Esophagus (tissue), 2 donors: ENCODE measurements around the gene LAMC2. TPM values are rescaled to one million over a fixed set of nuclear protein-coding genes. Genes with fewer than 3 reads are reported as not detected.

Source experiments
- H3K27ac ChIP-seq, 2 donors: one replicate each; pipeline ENCODE4 v1.5.1; 2013; ENCODE audit warnings: low read depth in 2 of 2, mild to moderate bottlenecking in 2 of 2, inconsistent platforms in 1 of 2, low read length in 1 of 2, moderate library complexity in 1 of 2
- H3K27me3 ChIP-seq, 2 donors: one replicate each; pipeline ENCODE4 v1.6.1; 2013; ENCODE audit warnings: low read length in 2 of 2, control low read depth in 1 of 2, mild to moderate bottlenecking in 1 of 2; ENCODE audit not compliant: insufficient read depth in 2 of 2, control insufficient read depth in 1 of 2
- H3K36me3 ChIP-seq, 2 donors: one replicate each; pipeline ENCODE4 v1.6.1; 2013; ENCODE audit warnings: low read length in 1 of 2; ENCODE audit not compliant: control insufficient read depth in 2 of 2, insufficient read depth in 2 of 2
- H3K4me1 ChIP-seq, 2 donors: one replicate each; pipeline ENCODE4 v1.6.1; 2013; ENCODE audit warnings: low read length in 1 of 2; ENCODE audit not compliant: control insufficient read depth in 2 of 2, insufficient read depth in 2 of 2
- H3K4me3 ChIP-seq, 2 donors: one replicate each; pipeline ENCODE4 v1.5.1; 2013; ENCODE audit warnings: low read length in 2 of 2, mild to moderate bottlenecking in 2 of 2, low read depth in 1 of 2, moderate library complexity in 1 of 2
- H3K9me3 ChIP-seq, 2 donors: one replicate each; pipeline ENCODE4 v1.6.1; 2013; ENCODE audit warnings: mild to moderate bottlenecking in 2 of 2, low read depth in 1 of 2, low read length in 1 of 2, moderate library complexity in 1 of 2; ENCODE audit not compliant: control insufficient read depth in 2 of 2, insufficient read depth in 1 of 2
- WGBS, 2 donors: extraction: QIAGEN DNeasy Blood & Tissue Kit; methylation state at CpG; one replicate each; pipeline ENCODE4 v1.1.7; 2013; 5-methylcytosine and 5-hydroxymethylcytosine counted together
- polyA plus RNA-seq, 2 donors: library from polyadenylated mRNA; stranded (reverse); fragments of 200-250 nt; gene quantifications; one replicate each; pipeline ENCODE4 v1.2.3, GENCODE V29; 2013
- donor health status: healthy with polysubstance abuse.
- donor health status: Bipolar disorder and iron deficiency.

Gene LAMC2
- polyA plus RNA-seq, 2 donors, result 4.2 to 4.3 TPM

GRCh38 chr1:183200451-183200850 lies 14.4 kb downstream of the LAMC2 start:
- WGBS, 2 donors, result 52 to 73% methylated on average over 9 of the region's 9 CpGs
- H3K4me1 ChIP-seq, result no peaks in the 10 kb centered on the region
- H3K4me3 ChIP-seq, result no peak overlapping the region
- H3K9me3 ChIP-seq, result no peaks in the 10 kb centered on the region
- H3K27ac ChIP-seq, result no peak overlapping the region
- H3K27me3 ChIP-seq, result no peaks in the 10 kb centered on the region
- no peaks in the 10 kb centered on the region for H3K36me3 ChIP-seq

- Histone ChIP-seq H3K27ac (no peak overlapping the region), H3K36me3 (no peaks in the 10 kb centered on the region), H3K4me3 (no peak overlapping the region), H3K9me3 (no peaks in the 10 kb centered on the region), H3K27me3 (no peaks in the 10 kb centered on the region), H3K4me1 (no peaks in the 10 kb centered on the region)
- 43 to 58% methylated on average over 3 of the region's 3 CpGs for WGBS, 2 donors
These were observed 17.0 kb downstream of the LAMC2 start for GRCh38 chr1:183203094-183203493.

- no peak overlapping the region for H3K4me3 ChIP-seq
- H3K27me3 ChIP-seq, result no peaks in the 10 kb centered on the region
- H3K9me3 ChIP-seq, result no peaks in the 10 kb centered on the region
- peak overlapping the region; percentile 7 to 20 for H3K27ac ChIP-seq
- H3K36me3 ChIP-seq, result no peaks in the 10 kb centered on the region
- 38 to 50% methylated on average over 3 of the region's 3 CpGs for WGBS, 2 donors
- no peaks in the 10 kb centered on the region for H3K4me1 ChIP-seq
These were observed 19.2 kb downstream of the LAMC2 start for GRCh38 chr1:183205196-183205781.

GRCh38 chr1:183206538-183207122 lies 20.6 kb downstream of the LAMC2 start:
- Histone ChIP-seq H3K9me3 (no peaks in the 10 kb centered on the region), H3K27ac (no peak overlapping the region), H3K36me3 (no peaks in the 10 kb centered on the region), H3K4me1 (no peaks in the 10 kb centered on the region), H3K27me3 (no peaks in the 10 kb centered on the region), H3K4me3 (no peak overlapping the region)
- 85 to 92% methylated on average over 6 of the region's 6 CpGs for WGBS, 2 donors

GRCh38 chr1:183209533-183210158 lies 23.6 kb downstream of the LAMC2 start:
- H3K36me3 ChIP-seq, result no peaks in the 10 kb centered on the region
- H3K4me1 ChIP-seq, result no peaks in the 10 kb centered on the region
- H3K9me3 ChIP-seq, result no peaks in the 10 kb centered on the region
- H3K27me3 ChIP-seq, result no peaks in the 10 kb centered on the region
- H3K4me3 ChIP-seq, result no peak overlapping the region
- no peak overlapping the region for H3K27ac ChIP-seq

- no peaks in the 10 kb centered on the region for H3K36me3 ChIP-seq
- no peaks in the 10 kb centered on the region for H3K4me1 ChIP-seq
These were observed 24.6 kb downstream of the LAMC2 start for GRCh38 chr1:183210681-183211080.

GRCh38 chr1:183212870-183213269 lies 26.8 kb downstream of the LAMC2 start:
- no peaks in the 10 kb centered on the region for H3K36me3 ChIP-seq
- H3K4me3 ChIP-seq, result no peak overlapping the region
- no peak overlapping the region for H3K27ac ChIP-seq
- no peaks in the 10 kb centered on the region for H3K27me3 ChIP-seq
- no peaks in the 10 kb centered on the region for H3K9me3 ChIP-seq
- no peaks in the 10 kb centered on the region for H3K4me1 ChIP-seq
- WGBS, 2 donors, result 50 to 73% methylated on average over 1 of the region's 1 CpG

More at GRCh38 chr1:183210681-183211080, 24.6 kb downstream of the LAMC2 start:
- no peak overlapping the region for H3K27ac ChIP-seq
- H3K4me3 ChIP-seq, result no peak overlapping the region
- H3K27me3 ChIP-seq, result no peaks in the 10 kb centered on the region
- no peaks in the 10 kb centered on the region for H3K9me3 ChIP-seq

GRCh38 chr1:183214021-183214970 lies 28.2 kb downstream of the LAMC2 start:
- WGBS, 2 donors, result 88 to 92% methylated on average over 5 of the region's 5 CpGs
- Histone ChIP-seq H3K4me3 (no peak overlapping the region), H3K4me1 (peaks cover 0 to 6% of the 10 kb centered on the region in 2 donors), H3K27me3 (no peaks in the 10 kb centered on the region), H3K9me3 (no peaks in the 10 kb centered on the region), H3K27ac (no peak overlapping the region), H3K36me3 (no peaks in the 10 kb centered on the region)

- 85 to 86% methylated on average over 13 of the region's 13 CpGs for WGBS, 2 donors
- H3K9me3 ChIP-seq, result no peaks in the 10 kb centered on the region
- peaks cover 0 to 6% of the 10 kb centered on the region in 2 donors for H3K4me1 ChIP-seq
- H3K4me3 ChIP-seq, result no peak overlapping the region
- H3K27me3 ChIP-seq, result no peaks in the 10 kb centered on the region
- H3K27ac ChIP-seq, result no peak overlapping the region
- H3K36me3 ChIP-seq, result no peaks in the 10 kb centered on the region
These were observed 29.1 kb downstream of the LAMC2 start for GRCh38 chr1:183215076-183215720.
